Neural cell (in vitro differentiated cells): ENCODE results near the gene EYS. TPM values are rescaled to one million over a fixed set of nuclear protein-coding genes. Genes with fewer than 3 reads are reported as not detected.

Experiments
- H2AFZ ChIP-seq: fragments of 200-600, 300-800 bp; sonication (generic), shearing (Covaris generic); 2 replicates; pipeline ENCODE4 v1.6.0; 2014; ENCODE audit warnings: low read depth, mild to moderate bottlenecking, antibody characterized with exemption, low read length, moderate library complexity
- H3F3A ChIP-seq: fragments of 200-600 bp; shearing (Covaris generic); 2 replicates; pipeline ENCODE4 v1.6.1; 2016; ENCODE audit warnings: mild to moderate bottlenecking, moderate library complexity, mixed read lengths, antibody characterized with exemption, low read length; ENCODE audit not compliant: insufficient read depth, poor library complexity, severe bottlenecking
- H3K27ac ChIP-seq: fragments of 200-600, 300-800 bp; sonication (generic), shearing (Covaris generic); 2 replicates; pipeline ENCODE4 v1.5.1; 2014; ENCODE audit warnings: mild to moderate bottlenecking, low read length, moderate library complexity
- H3K27me3 ChIP-seq: fragments of 300-800, 200-600 bp; sonication (generic), shearing (Covaris generic); 2 replicates; pipeline ENCODE4 v1.6.0; 2014; ENCODE audit warnings: mild to moderate bottlenecking, low read depth, low read length, moderate library complexity; ENCODE audit not compliant: insufficient read depth
- H3K36me3 ChIP-seq: fragments of 300-800, 200-600 bp; sonication (generic), shearing (Covaris generic); 2 replicates; pipeline ENCODE4 v1.5.1; 2014; ENCODE audit warnings: mild to moderate bottlenecking, antibody characterized with exemption, low read length, moderate library complexity; ENCODE audit not compliant: insufficient read depth
- H3K4me2 ChIP-seq: fragments of 300-800, 200-600 bp; sonication (generic), shearing (Covaris generic); 2 replicates; pipeline ENCODE4 v1.6.0; 2014; ENCODE audit warnings: mild to moderate bottlenecking, low read length
- H3K4me3 ChIP-seq: fragments of 300-800, 200-600 bp; sonication (generic), shearing (Covaris generic); 2 replicates; pipeline ENCODE4 v1.5.1; 2014; ENCODE audit warnings: mild to moderate bottlenecking, low read length, moderate library complexity
- H3K79me2 ChIP-seq: fragments of 200-600 bp; shearing (Covaris generic); replicated peaks from 2 replicates; pipeline ENCODE4 v1.6.0; 2014; ENCODE audit warnings: mild to moderate bottlenecking, low read length, moderate library complexity; ENCODE audit not compliant: insufficient read depth
- H3K9ac ChIP-seq: fragments of 300-800, 200-600 bp; sonication (generic), shearing (Covaris generic); 2 replicates; pipeline ENCODE4 v1.6.1; 2016; ENCODE audit warnings: mild to moderate bottlenecking, low read length, mixed read lengths
- H3K9me2 ChIP-seq: fragments of 200-600 bp; shearing (Covaris generic); 2 replicates; pipeline ENCODE4 v1.6.1; 2016; ENCODE audit warnings: mild to moderate bottlenecking, low read length, mixed read lengths; ENCODE audit not compliant: insufficient read depth
- H3K9me3 ChIP-seq: fragments of 200-600, 300-800 bp; sonication (generic), shearing (Covaris generic); 2 replicates; pipeline ENCODE4 v1.6.1; 2016; ENCODE audit warnings: mild to moderate bottlenecking, mixed run types, low read length, moderate library complexity, mixed read lengths
- H4K20me1 ChIP-seq: fragments of 200-600 bp; shearing (Covaris generic); 2 replicates; pipeline ENCODE4 v1.6.1; 2016; ENCODE audit warnings: mild to moderate bottlenecking, mixed run types; ENCODE audit not compliant: insufficient read depth
- EP300 ChIP-seq: fragments of 450-650 bp; conservative IDR thresholded peaks from 2 replicates; pipeline ENCODE4 v1.6.1; 2014; ENCODE audit warnings: antibody characterized with exemption, mild to moderate bottlenecking, moderate library complexity; ENCODE audit not compliant: poor library complexity, severe bottlenecking
- EZH2 ChIP-seq: fragments of 200-600, 300-800 bp; shearing (Covaris generic), sonication (generic); IDR thresholded peaks from 2 replicates; pipeline ENCODE4 v1.6.1; 2014; ENCODE audit warnings: antibody characterized with exemption, low read length, borderline replicate concordance, mild to moderate bottlenecking; ENCODE audit not compliant: insufficient read depth, poor library complexity, severe bottlenecking
- MXI1 ChIP-seq: fragments of 450-650 bp; conservative IDR thresholded peaks from 2 replicates; pipeline ENCODE4 v1.6.1; 2014; ENCODE audit warnings: antibody characterized with exemption, mild to moderate bottlenecking; ENCODE audit not compliant: poor library complexity, severe bottlenecking
- RAD21 ChIP-seq: fragments of 450-650 bp; conservative IDR thresholded peaks from 2 replicates; pipeline ENCODE4 v1.6.1; 2014; ENCODE audit warnings: antibody characterized with exemption, mild to moderate bottlenecking, moderate library complexity
- SMC3 ChIP-seq: fragments of 450-650 bp; conservative IDR thresholded peaks from 2 replicates; pipeline ENCODE4 v1.6.1; 2014; ENCODE audit warnings: antibody characterized with exemption, mild to moderate bottlenecking, moderate library complexity; ENCODE audit not compliant: poor library complexity
- TAF1 ChIP-seq: IDR thresholded peaks from 2 replicates; pipeline ENCODE4 v1.6.1; 2012; ENCODE audit warnings: low read depth
- polyA plus RNA-seq: library from polyadenylated mRNA; depleted of rRNA; stranded (reverse); fragments of >200 nt; gene quantifications from 2 replicates; pipeline ENCODE4 v1.2.3, GENCODE V29; 2014
- TF ChIP-seq, protein P1 (sequence below): fragments of 450-650 bp; IDR thresholded peaks from 2 replicates; pipeline ENCODE4 v1.5.1; 2014; ENCODE audit warnings: antibody characterized with exemption, mild to moderate bottlenecking, moderate library complexity; ENCODE audit not compliant: poor library complexity, severe bottlenecking
- TF ChIP-seq, protein P2 (sequence below): IDR thresholded peaks from 2 replicates; pipeline ENCODE4 v1.6.1; 2012; ENCODE audit warnings: borderline replicate concordance

EYS gene
- polyA plus RNA-seq, 1 donor from 2014 or later = 0.38 TPM

DNA sequence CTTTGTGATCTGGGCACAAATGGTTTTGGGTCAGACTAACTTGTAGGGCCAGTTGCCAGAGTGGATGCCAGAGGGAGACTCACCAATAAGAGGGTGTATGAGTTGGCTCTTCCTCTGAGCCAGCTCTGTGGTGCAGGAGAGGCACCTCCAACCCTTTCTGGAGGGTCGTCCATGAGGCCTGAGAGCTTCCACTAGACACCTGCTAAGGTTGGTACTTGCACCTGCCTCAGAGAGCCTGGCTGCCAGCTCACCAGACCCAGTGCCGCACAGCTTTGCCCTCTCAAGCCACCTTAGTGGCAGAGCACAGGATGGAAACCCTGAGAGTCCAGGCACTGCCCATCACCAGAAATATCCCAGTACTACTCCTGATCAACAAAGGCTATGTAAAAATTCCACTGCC, 504.3 kb downstream of the EYS start:
- Histone ChIP-seq H3K36me3 (no peaks in the 10 kb centered on the region), H3K79me2 (no peaks in the 10 kb centered on the region), H3K9me2 (no peaks in the 10 kb centered on the region), H2AFZ (no peak overlapping the region), H3K4me3 (no peak overlapping the region), H3K27ac (no peak overlapping the region), H3K27me3 (no peaks in the 10 kb centered on the region), H4K20me1 (no peaks in the 10 kb centered on the region), H3K4me2 (no peak overlapping the region), H3K9ac (no peak overlapping the region), H3K9me3 (no peaks in the 10 kb centered on the region), H3F3A (no peaks in the 10 kb centered on the region)
- TF ChIP-seq MXI1 (no peak), RAD21 (no peak), EZH2 (no peak)
- TF ChIP-seq, protein P1, sequence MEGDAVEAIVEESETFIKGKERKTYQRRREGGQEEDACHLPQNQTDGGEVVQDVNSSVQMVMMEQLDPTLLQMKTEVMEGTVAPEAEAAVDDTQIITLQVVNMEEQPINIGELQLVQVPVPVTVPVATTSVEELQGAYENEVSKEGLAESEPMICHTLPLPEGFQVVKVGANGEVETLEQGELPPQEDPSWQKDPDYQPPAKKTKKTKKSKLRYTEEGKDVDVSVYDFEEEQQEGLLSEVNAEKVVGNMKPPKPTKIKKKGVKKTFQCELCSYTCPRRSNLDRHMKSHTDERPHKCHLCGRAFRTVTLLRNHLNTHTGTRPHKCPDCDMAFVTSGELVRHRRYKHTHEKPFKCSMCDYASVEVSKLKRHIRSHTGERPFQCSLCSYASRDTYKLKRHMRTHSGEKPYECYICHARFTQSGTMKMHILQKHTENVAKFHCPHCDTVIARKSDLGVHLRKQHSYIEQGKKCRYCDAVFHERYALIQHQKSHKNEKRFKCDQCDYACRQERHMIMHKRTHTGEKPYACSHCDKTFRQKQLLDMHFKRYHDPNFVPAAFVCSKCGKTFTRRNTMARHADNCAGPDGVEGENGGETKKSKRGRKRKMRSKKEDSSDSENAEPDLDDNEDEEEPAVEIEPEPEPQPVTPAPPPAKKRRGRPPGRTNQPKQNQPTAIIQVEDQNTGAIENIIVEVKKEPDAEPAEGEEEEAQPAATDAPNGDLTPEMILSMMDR = no peak

DNA sequence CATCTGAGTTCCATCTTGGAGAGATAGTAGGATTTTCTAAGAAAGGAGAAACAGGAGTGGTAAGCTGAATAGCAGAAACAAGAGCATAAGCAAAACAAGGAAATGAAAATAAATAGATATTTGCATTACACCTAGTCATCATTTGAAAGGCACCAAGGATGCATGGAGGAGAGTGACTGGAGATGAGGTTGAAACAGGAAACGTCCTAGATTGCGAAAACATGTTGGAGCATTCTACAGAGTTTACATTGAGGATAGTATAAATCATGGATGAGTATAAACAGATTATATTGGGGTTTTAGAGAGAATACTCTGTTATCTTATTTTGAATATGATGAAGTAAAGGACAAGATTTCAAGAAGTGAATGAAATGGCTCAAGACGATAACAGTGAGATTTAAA, 507.3 kb downstream of the EYS start:
- no peaks in the 10 kb centered on the region for H3F3A ChIP-seq
- TF ChIP-seq, protein P1 = no peak
- TF ChIP-seq TAF1 (no peak), RAD21 (no peak), SMC3 (no peak), EP300 (no peak)
- TF ChIP-seq, protein P2, sequence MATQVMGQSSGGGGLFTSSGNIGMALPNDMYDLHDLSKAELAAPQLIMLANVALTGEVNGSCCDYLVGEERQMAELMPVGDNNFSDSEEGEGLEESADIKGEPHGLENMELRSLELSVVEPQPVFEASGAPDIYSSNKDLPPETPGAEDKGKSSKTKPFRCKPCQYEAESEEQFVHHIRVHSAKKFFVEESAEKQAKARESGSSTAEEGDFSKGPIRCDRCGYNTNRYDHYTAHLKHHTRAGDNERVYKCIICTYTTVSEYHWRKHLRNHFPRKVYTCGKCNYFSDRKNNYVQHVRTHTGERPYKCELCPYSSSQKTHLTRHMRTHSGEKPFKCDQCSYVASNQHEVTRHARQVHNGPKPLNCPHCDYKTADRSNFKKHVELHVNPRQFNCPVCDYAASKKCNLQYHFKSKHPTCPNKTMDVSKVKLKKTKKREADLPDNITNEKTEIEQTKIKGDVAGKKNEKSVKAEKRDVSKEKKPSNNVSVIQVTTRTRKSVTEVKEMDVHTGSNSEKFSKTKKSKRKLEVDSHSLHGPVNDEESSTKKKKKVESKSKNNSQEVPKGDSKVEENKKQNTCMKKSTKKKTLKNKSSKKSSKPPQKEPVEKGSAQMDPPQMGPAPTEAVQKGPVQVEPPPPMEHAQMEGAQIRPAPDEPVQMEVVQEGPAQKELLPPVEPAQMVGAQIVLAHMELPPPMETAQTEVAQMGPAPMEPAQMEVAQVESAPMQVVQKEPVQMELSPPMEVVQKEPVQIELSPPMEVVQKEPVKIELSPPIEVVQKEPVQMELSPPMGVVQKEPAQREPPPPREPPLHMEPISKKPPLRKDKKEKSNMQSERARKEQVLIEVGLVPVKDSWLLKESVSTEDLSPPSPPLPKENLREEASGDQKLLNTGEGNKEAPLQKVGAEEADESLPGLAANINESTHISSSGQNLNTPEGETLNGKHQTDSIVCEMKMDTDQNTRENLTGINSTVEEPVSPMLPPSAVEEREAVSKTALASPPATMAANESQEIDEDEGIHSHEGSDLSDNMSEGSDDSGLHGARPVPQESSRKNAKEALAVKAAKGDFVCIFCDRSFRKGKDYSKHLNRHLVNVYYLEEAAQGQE = no peak
- no peaks in the 10 kb centered on the region for H3K9me3 ChIP-seq
- H3K36me3 ChIP-seq = no peaks in the 10 kb centered on the region
- H4K20me1 ChIP-seq = no peaks in the 10 kb centered on the region
- H3K79me2 ChIP-seq = no peaks in the 10 kb centered on the region
- no peak overlapping the region for H3K9ac ChIP-seq
- no peak overlapping the region for H3K4me3 ChIP-seq
- no peak overlapping the region for H3K27ac ChIP-seq
- H3K4me2 ChIP-seq = no peak overlapping the region
- H3K27me3 ChIP-seq = no peaks in the 10 kb centered on the region
- no peak overlapping the region for H2AFZ ChIP-seq
- no peaks in the 10 kb centered on the region for H3K9me2 ChIP-seq
